ENCODE data around the gene FRMPD4.

Gene FRMPD4

GRCh38 chrX:12685541-12685940, 547.3 kb downstream of the FRMPD4 start:
- DNase-seq, result no peak

GRCh38 chrX:12686331-12686730, 548.1 kb downstream of the FRMPD4 start:
- no peak for DNase-seq

- no peak for DNase-seq
Observed at GRCh38 chrX:12690646-12691045, 552.4 kb downstream of the FRMPD4 start.

- no peak for DNase-seq
Observed at GRCh38 chrX:12693754-12694153, 555.5 kb downstream of the FRMPD4 start.

DNA sequence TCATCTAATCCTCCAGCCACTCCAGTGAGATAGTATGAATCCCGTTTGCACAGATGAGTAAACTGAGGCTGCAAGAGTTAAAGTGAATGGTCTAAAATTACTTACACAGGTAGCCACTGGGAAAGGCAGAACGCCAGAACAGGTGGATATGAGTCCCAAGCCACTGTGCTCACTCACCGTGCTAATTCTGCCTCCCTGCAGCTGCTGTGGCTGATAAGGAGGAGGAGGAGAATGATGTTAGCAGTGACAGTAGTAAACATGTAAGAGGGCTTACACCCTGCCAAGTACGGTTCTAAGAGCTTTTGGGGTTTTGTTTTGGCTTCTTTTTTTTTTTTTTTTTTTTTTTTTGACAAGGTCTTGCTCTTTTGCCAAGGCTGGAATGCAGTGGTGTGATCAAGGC, 562.5 kb downstream of the FRMPD4 start:
- DNase-seq, result no peak

- peak; percentile 51 for DNase-seq
Observed at GRCh38 chrX:12701628-12702027, 563.4 kb downstream of the FRMPD4 start.

DNA sequence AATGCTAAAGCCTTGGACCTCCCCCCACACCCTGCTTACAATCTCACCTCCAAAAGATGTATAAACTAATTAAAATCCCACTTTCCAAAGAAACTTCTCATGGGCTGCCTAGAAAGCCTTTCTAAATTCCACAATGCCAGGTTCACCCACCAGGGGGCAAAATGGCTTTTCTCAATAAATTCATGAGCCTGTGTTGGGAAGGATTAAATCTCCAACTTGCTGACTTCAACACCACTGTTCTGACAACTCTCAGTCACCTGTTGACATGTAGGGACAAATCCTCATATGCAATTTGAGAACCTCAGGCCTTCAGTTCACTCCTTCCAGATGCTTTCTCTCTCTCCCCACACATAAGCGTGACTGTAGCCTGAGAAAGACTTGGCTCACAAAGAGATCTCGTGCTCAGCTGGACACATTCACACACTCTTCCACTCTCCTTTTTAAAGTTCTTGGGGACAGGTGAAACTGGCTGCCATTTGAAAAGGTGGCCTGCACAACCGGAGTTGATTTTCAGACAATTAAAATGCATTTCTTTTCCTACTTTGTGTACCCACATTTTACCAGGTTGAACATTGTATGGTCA, 564.3 kb downstream of the FRMPD4 start:
- DNase-seq, result no peak

DNA sequence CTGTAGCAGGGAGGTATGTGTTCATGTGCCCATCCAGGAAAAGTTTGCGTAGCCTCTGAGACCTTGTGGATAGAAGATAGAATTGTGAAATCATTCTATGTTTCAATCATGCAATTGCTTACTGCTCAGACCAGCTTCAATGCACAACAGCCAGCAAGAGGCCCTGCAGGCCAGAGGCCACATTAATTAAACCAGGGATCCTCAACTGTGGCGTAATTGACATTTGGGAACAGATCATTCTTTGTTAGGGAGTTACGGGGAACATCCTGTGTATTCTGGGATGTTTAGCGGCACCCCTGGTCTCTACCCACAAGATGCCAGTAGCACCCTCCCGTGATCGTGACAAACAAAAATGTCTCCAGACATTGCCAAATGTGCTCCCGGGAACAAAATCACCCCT, 566.4 kb downstream of the FRMPD4 start:
- DNase-seq, result no peak

DNA sequence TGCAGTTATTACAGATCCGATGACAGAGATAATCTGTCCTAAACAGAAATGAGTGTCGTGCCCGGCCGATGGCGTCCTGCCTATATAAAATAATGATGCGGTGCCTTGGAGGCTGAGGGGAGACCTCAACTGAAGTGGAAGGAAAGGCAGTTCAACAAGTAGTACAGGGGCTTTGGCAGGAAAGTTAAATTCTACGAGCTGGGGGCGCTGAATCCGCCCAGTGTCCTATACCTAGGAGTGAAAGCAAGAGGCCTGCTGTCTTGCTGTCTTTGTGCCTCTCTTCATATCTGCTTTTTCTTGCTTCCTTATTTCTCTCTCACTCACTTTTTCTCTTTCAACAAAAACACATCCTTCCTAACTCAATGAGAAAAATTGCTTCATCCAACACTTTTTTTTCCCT, 570.8 kb downstream of the FRMPD4 start:
- no peak for DNase-seq

GRCh38 chrX:12711435-12712040, 573.3 kb downstream of the FRMPD4 start:
- no peak for DNase-seq

DNA sequence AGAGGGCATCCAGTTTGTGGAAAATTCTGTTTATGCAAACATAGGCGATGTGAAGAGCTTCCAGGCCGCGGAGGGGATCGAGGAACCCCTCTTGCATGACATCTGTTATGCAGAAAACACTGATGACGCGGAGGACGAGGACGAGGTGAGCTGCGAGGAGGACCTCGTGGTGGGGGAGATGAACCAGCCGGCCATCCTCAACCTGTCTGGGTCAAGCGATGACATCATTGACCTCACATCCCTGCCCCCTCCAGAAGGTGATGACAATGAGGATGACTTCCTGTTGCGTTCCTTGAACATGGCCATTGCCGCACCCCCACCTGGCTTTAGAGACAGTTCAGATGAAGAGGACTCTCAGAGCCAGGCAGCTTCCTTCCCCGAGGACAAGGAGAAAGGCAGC, 578.3 kb downstream of the FRMPD4 start:
- no peak for DNase-seq

GRCh38 chrX:12719837-12720236, 581.6 kb downstream of the FRMPD4 start:
- DNase-seq, result no peak

DNA sequence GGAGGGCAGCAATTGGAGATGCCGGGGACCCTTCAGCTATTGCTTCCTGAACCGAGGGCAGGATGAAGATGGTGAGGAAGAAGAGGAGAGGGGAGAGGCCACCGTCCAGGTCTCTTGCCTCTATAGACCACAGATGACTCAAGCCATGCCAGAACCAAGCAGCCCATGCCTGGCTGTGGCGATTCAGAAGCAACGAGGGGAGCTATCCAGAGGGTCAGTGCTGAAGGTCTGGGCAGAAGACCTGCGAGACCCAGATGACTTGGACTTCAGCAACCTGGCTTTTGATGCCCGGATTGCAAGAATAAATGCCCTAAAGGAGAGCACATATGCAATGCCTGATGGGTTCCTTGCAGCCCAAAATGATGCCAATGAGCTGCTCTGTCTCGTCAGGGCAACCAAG, 582.8 kb downstream of the FRMPD4 start:
- DNase-seq, result no peak

- no peak for DNase-seq
Observed at GRCh38 chrX:12722314-12722713, 584.0 kb downstream of the FRMPD4 start.

- no peak for DNase-seq
Observed at GRCh38 chrX:12741416-12741815, 603.1 kb downstream of the FRMPD4 start.

GRCh38 chrX:12747433-12747832, 609.2 kb downstream of the FRMPD4 start:
- DNase-seq, result no peak

GRCh38 chrX:12751887-12752286, 613.6 kb downstream of the FRMPD4 start:
- DNase-seq, result no peak

DNA sequence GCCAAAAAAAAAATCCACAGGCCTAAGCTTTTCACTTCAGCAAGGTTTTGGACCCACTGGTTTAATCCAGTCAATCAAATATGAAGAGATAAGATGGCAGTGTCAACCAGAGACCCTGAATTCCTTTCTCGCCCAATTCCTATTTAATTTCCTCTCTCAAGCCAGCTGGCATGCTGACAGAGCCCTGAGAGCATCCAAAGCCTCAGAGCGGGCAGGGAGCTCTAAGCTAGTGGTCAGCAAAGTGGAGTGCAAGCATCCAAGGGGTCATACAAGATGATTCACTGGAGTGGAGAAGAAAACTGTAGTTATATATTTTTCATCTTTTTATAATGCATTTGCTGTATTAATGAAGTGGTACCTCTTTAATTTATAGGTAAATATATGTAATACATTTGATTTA, 615.1 kb downstream of the FRMPD4 start:
- DNase-seq, result no peak

- DNase-seq, result no peak
Observed at GRCh38 chrX:12758291-12758690, 620.0 kb downstream of the FRMPD4 start.

- no peak for DNase-seq
Observed at GRCh38 chrX:12767856-12768255, 629.6 kb downstream of the FRMPD4 start.

DNA sequence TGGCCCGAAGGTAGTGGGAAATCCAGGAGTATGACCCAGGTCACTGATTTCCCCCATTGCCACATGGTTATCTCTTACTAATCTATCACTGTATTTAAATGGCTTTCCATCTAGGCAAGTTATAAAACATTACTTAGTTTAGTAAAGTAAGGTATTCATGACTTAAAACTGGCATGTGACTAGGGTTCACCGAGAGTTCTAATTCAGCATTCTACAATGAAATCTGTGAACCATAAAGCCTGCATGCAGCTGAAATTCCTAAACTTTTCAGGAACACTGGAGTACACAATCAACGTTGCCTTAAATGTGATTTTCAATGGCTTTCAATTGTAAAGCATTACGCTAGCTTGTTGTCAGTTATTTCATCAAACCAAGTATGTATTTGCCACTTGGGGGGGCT, 630.2 kb downstream of the FRMPD4 start:
- no peak for DNase-seq

GRCh38 chrX:12770440-12770839, 632.2 kb downstream of the FRMPD4 start:
- DNase-seq, result peak; percentile 17

- DNase-seq, result no peak
Observed at GRCh38 chrX:12771445-12772069, 633.3 kb downstream of the FRMPD4 start.

All from NCI-H526 treated with DMSO at 0.1 percent for 48 hours (cell line).